Ishikawa (cell line): Measurements from ENCODE around the gene NOP56.

Source experiments
- CEBPB ChIP-seq: IDR thresholded peaks from 2 replicates; pipeline ENCODE4 v1.6.1; 2012
- CREB1 ChIP-seq: IDR thresholded peaks from 2 replicates; pipeline ENCODE4 v1.6.1; 2012; ENCODE audit warnings: low read depth
- EGR1 ChIP-seq: IDR thresholded peaks from 2 replicates; pipeline ENCODE4 v1.6.1; 2012
- EP300 ChIP-seq: IDR thresholded peaks from 2 replicates; pipeline ENCODE4 v1.6.1; 2012; ENCODE audit warnings: borderline replicate concordance
- RAD21 ChIP-seq: IDR thresholded peaks from 2 replicates; pipeline ENCODE4 v1.6.1; 2012; ENCODE audit warnings: low read depth
- TAF1 ChIP-seq: IDR thresholded peaks from 2 replicates; pipeline ENCODE4 v1.6.1; 2012; ENCODE audit warnings: low read depth, mild to moderate bottlenecking
- TCF12 ChIP-seq: IDR thresholded peaks from 2 replicates; pipeline ENCODE4 v1.6.1; 2012; ENCODE audit warnings: low read depth
- TEAD4 ChIP-seq: IDR thresholded peaks from 2 replicates; pipeline ENCODE4 v1.6.1; 2012
- YY1 ChIP-seq: IDR thresholded peaks from 2 replicates; pipeline ENCODE4 v1.6.1; 2012; ENCODE audit warnings: low read depth
- ZBTB7A ChIP-seq: IDR thresholded peaks from 2 replicates; pipeline ENCODE4 v1.6.1; 2012; ENCODE audit warnings: low read depth
- TF ChIP-seq, protein P1 (sequence below): IDR thresholded peaks from 2 replicates; pipeline ENCODE4 v1.6.1; 2012
- TF ChIP-seq, protein P2 (sequence below): IDR thresholded peaks from 2 replicates; pipeline ENCODE4 v1.6.1; 2012; ENCODE audit warnings: low read depth, mild to moderate bottlenecking
- TF ChIP-seq, protein P3 (sequence below): IDR thresholded peaks from 2 replicates; pipeline ENCODE4 v1.6.1; 2012

DNA sequence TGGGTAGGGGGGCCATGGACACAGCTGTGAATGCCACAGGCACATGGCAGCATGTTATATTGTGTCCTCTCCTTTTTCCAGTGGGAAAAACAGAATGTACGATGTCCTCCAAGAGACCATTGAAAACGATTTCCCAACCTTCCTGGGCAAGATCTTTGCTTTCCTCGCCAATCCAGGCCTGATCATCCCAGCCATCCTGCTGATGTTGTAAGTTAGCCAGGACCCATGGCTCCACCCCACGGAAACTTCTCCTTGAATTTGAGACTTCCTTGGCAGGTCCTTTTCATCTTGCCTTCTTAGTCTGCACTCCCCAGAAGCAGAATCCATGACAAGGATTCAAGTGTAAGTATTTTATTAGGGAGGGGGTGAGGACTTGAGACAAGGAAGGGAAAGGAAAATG, 28.2 kb upstream of the NOP56 start:
- TF ChIP-seq TAF1 (no peak), ZBTB7A (no peak), CREB1 (no peak), RAD21 (no peak), CEBPB (no peak), YY1 (no peak), EGR1 (no peak), EP300 (no peak), TEAD4 (no peak), TCF12 (no peak)
- TF ChIP-seq, protein P1, sequence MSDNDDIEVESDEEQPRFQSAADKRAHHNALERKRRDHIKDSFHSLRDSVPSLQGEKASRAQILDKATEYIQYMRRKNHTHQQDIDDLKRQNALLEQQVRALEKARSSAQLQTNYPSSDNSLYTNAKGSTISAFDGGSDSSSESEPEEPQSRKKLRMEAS: no peak
- TF ChIP-seq, protein P2, sequence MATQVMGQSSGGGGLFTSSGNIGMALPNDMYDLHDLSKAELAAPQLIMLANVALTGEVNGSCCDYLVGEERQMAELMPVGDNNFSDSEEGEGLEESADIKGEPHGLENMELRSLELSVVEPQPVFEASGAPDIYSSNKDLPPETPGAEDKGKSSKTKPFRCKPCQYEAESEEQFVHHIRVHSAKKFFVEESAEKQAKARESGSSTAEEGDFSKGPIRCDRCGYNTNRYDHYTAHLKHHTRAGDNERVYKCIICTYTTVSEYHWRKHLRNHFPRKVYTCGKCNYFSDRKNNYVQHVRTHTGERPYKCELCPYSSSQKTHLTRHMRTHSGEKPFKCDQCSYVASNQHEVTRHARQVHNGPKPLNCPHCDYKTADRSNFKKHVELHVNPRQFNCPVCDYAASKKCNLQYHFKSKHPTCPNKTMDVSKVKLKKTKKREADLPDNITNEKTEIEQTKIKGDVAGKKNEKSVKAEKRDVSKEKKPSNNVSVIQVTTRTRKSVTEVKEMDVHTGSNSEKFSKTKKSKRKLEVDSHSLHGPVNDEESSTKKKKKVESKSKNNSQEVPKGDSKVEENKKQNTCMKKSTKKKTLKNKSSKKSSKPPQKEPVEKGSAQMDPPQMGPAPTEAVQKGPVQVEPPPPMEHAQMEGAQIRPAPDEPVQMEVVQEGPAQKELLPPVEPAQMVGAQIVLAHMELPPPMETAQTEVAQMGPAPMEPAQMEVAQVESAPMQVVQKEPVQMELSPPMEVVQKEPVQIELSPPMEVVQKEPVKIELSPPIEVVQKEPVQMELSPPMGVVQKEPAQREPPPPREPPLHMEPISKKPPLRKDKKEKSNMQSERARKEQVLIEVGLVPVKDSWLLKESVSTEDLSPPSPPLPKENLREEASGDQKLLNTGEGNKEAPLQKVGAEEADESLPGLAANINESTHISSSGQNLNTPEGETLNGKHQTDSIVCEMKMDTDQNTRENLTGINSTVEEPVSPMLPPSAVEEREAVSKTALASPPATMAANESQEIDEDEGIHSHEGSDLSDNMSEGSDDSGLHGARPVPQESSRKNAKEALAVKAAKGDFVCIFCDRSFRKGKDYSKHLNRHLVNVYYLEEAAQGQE: no peak
- TF ChIP-seq, protein P3, sequence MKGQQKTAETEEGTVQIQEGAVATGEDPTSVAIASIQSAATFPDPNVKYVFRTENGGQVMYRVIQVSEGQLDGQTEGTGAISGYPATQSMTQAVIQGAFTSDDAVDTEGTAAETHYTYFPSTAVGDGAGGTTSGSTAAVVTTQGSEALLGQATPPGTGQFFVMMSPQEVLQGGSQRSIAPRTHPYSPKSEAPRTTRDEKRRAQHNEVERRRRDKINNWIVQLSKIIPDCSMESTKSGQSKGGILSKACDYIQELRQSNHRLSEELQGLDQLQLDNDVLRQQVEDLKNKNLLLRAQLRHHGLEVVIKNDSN: no peak
